CD4-positive, alpha-beta T cell treated with Interleukin-21 for 1 hour (primary cell): ENCODE results near the gene DHX29.

Source experiments
- DNase-seq: peaks from one replicate; pipeline ENCODE4 v3.0.0-alpha.2; 2020

The DHX29 gene

GRCh38 chr5:55308254-55308836 lies 851 bp upstream of the DHX29 start:
- peak; percentile 39 for DNase-seq

- no peak for DNase-seq
These were observed 682 bp downstream of the DHX29 start for GRCh38 chr5:55306641-55307382.

GRCh38 chr5:55305345-55305744 lies 2.1 kb downstream of the DHX29 start:
- no peak for DNase-seq

- no peak for DNase-seq
These were observed 2.9 kb downstream of the DHX29 start for GRCh38 chr5:55304584-55304983.

GRCh38 chr5:55303238-55303690 lies 4.2 kb downstream of the DHX29 start:
- DNase-seq: no peak

GRCh38 chr5:55300890-55301289 lies 6.6 kb downstream of the DHX29 start:
- DNase-seq: no peak

GRCh38 chr5:55294935-55295334 lies 12.6 kb downstream of the DHX29 start:
- DNase-seq: no peak

GRCh38 chr5:55290991-55291390 lies 16.5 kb downstream of the DHX29 start:
- no peak for DNase-seq

- no peak for DNase-seq
These were observed 17.7 kb downstream of the DHX29 start for GRCh38 chr5:55289808-55290207.

- no peak for DNase-seq
These were observed 21.0 kb downstream of the DHX29 start for GRCh38 chr5:55286411-55286933.

- DNase-seq: no peak
These were observed 28.7 kb downstream of the DHX29 start for GRCh38 chr5:55278778-55279177.

GRCh38 chr5:55276771-55277170 lies 30.7 kb downstream of the DHX29 start:
- no peak for DNase-seq

GRCh38 chr5:55258339-55258738 lies 49.2 kb downstream of the DHX29 start:
- no peak for DNase-seq

- no peak for DNase-seq
These were observed 52.7 kb downstream of the DHX29 start for GRCh38 chr5:55254802-55255201.

- DNase-seq: no peak
These were observed 57.4 kb downstream of the DHX29 start for GRCh38 chr5:55250064-55250463.

GRCh38 chr5:55241746-55242145 lies 65.7 kb downstream of the DHX29 start:
- DNase-seq: no peak

GRCh38 chr5:55236800-55237199 lies 70.7 kb downstream of the DHX29 start:
- DNase-seq: no peak

- no peak for DNase-seq
These were observed 73.3 kb downstream of the DHX29 start for GRCh38 chr5:55234121-55234700.

- peak; percentile 68 for DNase-seq
These were observed 74.2 kb downstream of the DHX29 start, which contains the start of gene CCNO for GRCh38 chr5:55232985-55233928. Gene CCNO, minus strand, starts transcription at chr5:55233608. Its CDS starts 85 bp downstream, at chr5:55233523.

- DNase-seq: no peak
These were observed 75.1 kb downstream of the DHX29 start for GRCh38 chr5:55232271-55232984.

GRCh38 chr5:55231919-55232270 lies 75.6 kb downstream of the DHX29 start:
- no peak for DNase-seq
